ENCODE data around the gene NCOA4.
"Not testable (repeated sequence)": the region's sequence is repeated elsewhere in the genome, so short reads cannot be mapped to it uniquely, and the experiment has no call there.

NCOA4 gene

GRCh38 chr10:45983538-45984186 lies 46.8 kb downstream of the NCOA4 start:
- peak; percentile 63 for DNase-seq (ENCODE audit: low spot score)

GRCh38 chr10:45981367-45981766 lies 49.1 kb downstream of the NCOA4 start:
- not testable (repeated sequence) for DNase-seq (ENCODE audit: low spot score)

GRCh38 chr10:45978554-45978953 lies 51.9 kb downstream of the NCOA4 start:
- DNase-seq (ENCODE audit: low spot score), result not testable (repeated sequence)

GRCh38 chr10:45974041-45974440 lies 56.4 kb downstream of the NCOA4 start:
- not testable (repeated sequence) for DNase-seq (ENCODE audit: low spot score)

- DNase-seq (ENCODE audit: low spot score), result not testable (repeated sequence)
These were observed 57.6 kb downstream of the NCOA4 start for GRCh38 chr10:45972813-45973169.

GRCh38 chr10:45972106-45972812 lies 58.2 kb downstream of the NCOA4 start, which contains the start of gene TIMM23:
TSS of gene TIMM23 (plus strand) at chr10:45972489. CDS start at chr10:45972625, 136 bp downstream.
- DNase-seq (ENCODE audit: low spot score), result peak; percentile 88

- DNase-seq (ENCODE audit: low spot score), result not testable (repeated sequence)
These were observed 58.7 kb downstream of the NCOA4 start for GRCh38 chr10:45971742-45972105.

- not testable (repeated sequence) for DNase-seq (ENCODE audit: low spot score)
These were observed 59.4 kb downstream of the NCOA4 start for GRCh38 chr10:45971019-45971418.

- DNase-seq (ENCODE audit: low spot score), result not testable (repeated sequence)
These were observed 67.6 kb downstream of the NCOA4 start for GRCh38 chr10:45962686-45963452.

GRCh38 chr10:45957928-45958327 lies 72.5 kb downstream of the NCOA4 start:
- not testable (repeated sequence) for DNase-seq (ENCODE audit: low spot score)

- not testable (repeated sequence) for DNase-seq (ENCODE audit: low spot score)
These were observed 73.8 kb downstream of the NCOA4 start for GRCh38 chr10:45956634-45957033.
